A673 (cell line): ENCODE data around the gene RAD51. TPM values are rescaled to one million over a fixed set of nuclear protein-coding genes. Genes with fewer than 3 reads are reported as not detected.
A peak's percentile ranks its signal among the peaks of the same experiment; 100 is the strongest.

Experiments used
- BruUV-seq: library from RNA; stranded (reverse); fragments of 400-500 nt; replicated peaks from 2 replicates; lab custom pipeline; 2021; lab: Mats Ljungman, UMichigan
- CTCF ChIA-PET: fragments of 300-600 bp; sonication (Branson Sonifier 250); formaldehyde crosslinking; loops from one replicate; lab custom pipeline; 2022; ENCODE audit warnings: antibody characterized with exemption; lab: Charles Lee
- POLR2A ChIA-PET: fragments of 300-600 bp; sonication (Branson Sonifier 250); formaldehyde crosslinking; loops from one replicate; lab custom pipeline; 2022; ENCODE audit warnings: antibody characterized with exemption; ENCODE audit not compliant: low non-redundant PET; lab: Charles Lee
- DNase-seq: peaks from one replicate; pipeline ENCODE4 v3.0.0-alpha.2; 2015; ENCODE audit warnings: low spot score
- H3K27ac ChIP-seq: fragments of 200-600 bp; sonication (generic); 2 replicates; pipeline ENCODE4 v1.5.1; 2016; ENCODE audit warnings: mixed run types, low read depth, mild to moderate bottlenecking, mixed read lengths, antibody characterized with exemption, low read length; ENCODE audit not compliant: poor library complexity, severe bottlenecking
- H3K27me3 ChIP-seq: fragments of 200-600 bp; sonication (generic); replicated peaks from 2 replicates; pipeline ENCODE4 v1.6.1; 2017; ENCODE audit warnings: mixed run types, low read depth, mild to moderate bottlenecking, mixed read lengths, antibody characterized with exemption, low read length; ENCODE audit not compliant: insufficient read depth, poor library complexity
- H3K36me3 ChIP-seq: fragments of 200-600 bp; sonication (generic); 2 replicates; pipeline ENCODE4 v1.6.1; 2016; ENCODE audit warnings: mixed run types, mild to moderate bottlenecking, mixed read lengths, antibody characterized with exemption, low read length; ENCODE audit not compliant: insufficient read depth, poor library complexity, severe bottlenecking
- H3K4me1 ChIP-seq: fragments of 200-600 bp; sonication (generic); 2 replicates; pipeline ENCODE4 v1.6.1; 2017; ENCODE audit warnings: mixed run types, mild to moderate bottlenecking, mixed read lengths, antibody characterized with exemption, low read length; ENCODE audit not compliant: insufficient read depth, poor library complexity, severe bottlenecking
- H3K4me3 ChIP-seq: fragments of 200-600 bp; sonication (generic); 2 replicates; pipeline ENCODE4 v1.5.1; 2016; ENCODE audit warnings: low read depth, mixed run types, mild to moderate bottlenecking, mixed read lengths, low read length; ENCODE audit not compliant: poor library complexity, severe bottlenecking
- H3K9me3 ChIP-seq: fragments of 200-600 bp; sonication (generic); 2 replicates; pipeline ENCODE4 v1.6.1; 2016; ENCODE audit warnings: mixed run types, low read depth, mild to moderate bottlenecking, mixed read lengths, antibody characterized with exemption, low read length; ENCODE audit not compliant: poor library complexity, severe bottlenecking
- CTCF ChIP-seq: fragments of 300-800, 200-600 bp; sonication (generic); conservative IDR thresholded peaks from 2 replicates; pipeline ENCODE4 v1.5.1; 2017; ENCODE audit warnings: low read depth, mild to moderate bottlenecking, antibody characterized with exemption, low read length, moderate library complexity, mixed read lengths
- EZH2 ChIP-seq: fragments of 200-600 bp; sonication (generic); IDR thresholded peaks from 2 replicates; pipeline ENCODE4 v1.6.1; 2017; ENCODE audit warnings: borderline replicate concordance, low read depth, mild to moderate bottlenecking, mixed read lengths, antibody characterized with exemption, low read length; ENCODE audit not compliant: poor library complexity, severe bottlenecking
- intact Hi-C: fragments of 100-400 bp; cut with micrococcal nuclease; formaldehyde crosslinking; loops from one replicate; pipeline ENCODE4 v1.10.0; 2022; ENCODE audit not compliant: unreplicated experiment
- total RNA-seq: library from RNA; stranded (reverse); gene quantifications from 2 replicates; pipeline ENCODE4 v1.2.3, GENCODE V29; 2021

The RAD51 gene
- total RNA-seq, 1 experiment from 2014 or later: 51.1 TPM

GRCh38 chr15:40766906-40767837 lies 72.2 kb downstream of the RAD51 start:
- Histone ChIP-seq H3K27ac (peak overlapping the region; percentile 58), H3K27me3 (no peaks in the 10 kb centered on the region), H3K4me1 (peaks cover 52% of the 10 kb centered on the region), H3K4me3 (no peak overlapping the region), H3K36me3 (peaks cover 4% of the 10 kb centered on the region), H3K9me3 (no peaks in the 10 kb centered on the region)
- TF ChIP-seq EZH2 (no peak), CTCF (no peak)
- BruUV-seq: no TSS peak
- ChIA-PET POLR2A (no interaction called here), CTCF (no interaction called here)
- DNase-seq: peak; percentile 51
- intact Hi-C loops: no loop called here

- H3K4me3 ChIP-seq: no peak overlapping the region
- H3K27me3 ChIP-seq: no peaks in the 10 kb centered on the region
- intact Hi-C loops: no loop called here
- H3K9me3 ChIP-seq: no peaks in the 10 kb centered on the region
- no peak overlapping the region for H3K27ac ChIP-seq
- H3K4me1 ChIP-seq: peaks cover 51% of the 10 kb centered on the region
- BruUV-seq: no TSS peak
- CTCF ChIA-PET: no interaction called here
- TF ChIP-seq EZH2: no peak
- no peak for TF ChIP-seq CTCF
- no peak for DNase-seq
- peaks cover 4% of the 10 kb centered on the region for H3K36me3 ChIP-seq
- POLR2A ChIA-PET: interaction anchor here (0.6 kb wide), 1 partner anchor 16 kb away, joined by 3 read pairs; no protein-coding TSS in a partner anchor
These were observed 73.0 kb downstream of the RAD51 start for GRCh38 chr15:40767838-40768500.

GRCh38 chr15:40768521-40769273 lies 73.7 kb downstream of the RAD51 start:
- no peak for DNase-seq
- TF ChIP-seq CTCF (no peak), EZH2 (no peak)
- Histone ChIP-seq H3K9me3 (no peaks in the 10 kb centered on the region), H3K27me3 (no peaks in the 10 kb centered on the region), H3K36me3 (peaks cover 8% of the 10 kb centered on the region), H3K4me1 (peaks cover 44% of the 10 kb centered on the region), H3K4me3 (no peak overlapping the region), H3K27ac (peak overlapping the region; percentile 69)
- POLR2A ChIA-PET: interaction anchor here (0.6 kb wide), 1 partner anchor 16 kb away, joined by 3 read pairs; no protein-coding TSS in a partner anchor
- CTCF ChIA-PET: interaction anchor here (1.3 kb wide), 1 partner anchor 14 kb away, joined by 3 read pairs; no protein-coding TSS in a partner anchor
- no TSS peak for BruUV-seq
- intact Hi-C loops: no loop called here
